ENCODE measurements around the gene BLVRB.
A peak's percentile ranks its signal among the peaks of the same experiment; 100 is the strongest.
"Not testable (repeated sequence)": the region's sequence is repeated elsewhere in the genome, so short reads cannot be mapped to it uniquely, and the experiment has no call there.

The BLVRB gene

DNA sequence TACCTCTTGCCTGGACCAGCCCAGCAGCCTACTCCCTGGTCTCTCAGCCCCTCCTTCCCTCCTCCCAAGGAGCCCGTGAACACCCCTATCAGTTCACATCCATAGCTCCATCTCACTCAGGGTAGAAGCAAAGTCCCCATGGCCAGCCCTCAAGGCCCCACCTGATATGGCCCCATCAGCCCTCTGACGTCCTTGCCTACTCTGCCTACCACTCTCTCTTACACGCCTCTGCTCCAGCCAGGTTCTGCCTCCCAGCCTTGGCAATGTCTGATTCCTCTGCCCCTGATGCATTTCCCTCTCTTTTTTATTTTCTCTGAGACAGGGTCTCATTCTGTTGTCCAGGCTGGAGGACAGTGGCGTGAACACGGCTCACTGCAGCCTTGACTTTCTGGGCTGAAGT is 13.5 kb downstream of the BLVRB start:
- no peak for DNase-seq (ENCODE audit: low read depth in 2 of 2, low spot score in 1 of 2)

DNA sequence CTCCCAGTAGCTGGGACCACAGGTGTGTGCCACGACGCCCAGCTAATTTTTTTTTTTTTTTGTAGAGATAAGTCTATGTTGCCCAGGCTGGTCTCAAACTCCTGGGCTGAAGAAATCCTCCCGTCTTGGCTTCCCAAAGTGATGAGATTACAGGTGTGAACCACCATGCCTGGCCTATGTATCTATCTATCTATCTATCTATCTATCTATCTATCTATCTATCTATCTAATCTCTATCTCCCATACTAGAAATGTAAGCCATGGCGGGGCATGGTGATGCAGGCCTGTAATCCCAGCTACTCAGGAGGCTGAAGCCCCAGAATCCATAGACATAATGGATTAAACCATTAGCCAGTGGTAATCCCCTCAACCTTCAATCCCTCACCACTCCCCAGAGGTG is 14.9 kb downstream of the BLVRB start:
- DNase-seq (ENCODE audit: low read depth in 2 of 2, low spot score in 1 of 2), result no peak

DNA sequence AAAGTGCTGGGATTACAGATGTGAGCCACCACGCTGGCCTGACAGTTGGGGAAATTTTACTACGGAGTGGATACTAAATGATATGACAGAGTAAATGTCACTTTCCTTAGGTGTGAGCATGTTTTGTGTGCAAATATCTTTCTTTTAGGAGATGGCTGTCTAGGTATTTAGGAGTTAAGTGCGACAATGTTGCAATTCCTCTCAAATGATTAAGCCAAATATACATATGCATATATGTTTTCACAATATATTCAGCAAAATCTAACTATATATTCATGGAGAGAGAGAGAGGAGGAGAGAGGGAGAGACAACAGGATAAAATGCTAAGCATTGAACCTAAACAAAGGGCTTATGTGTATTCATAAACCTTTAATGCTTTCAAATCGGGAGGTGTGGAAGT is 16.0 kb downstream of the BLVRB start:
- DNase-seq (ENCODE audit: low read depth in 2 of 2, low spot score in 1 of 2), result no peak

DNA sequence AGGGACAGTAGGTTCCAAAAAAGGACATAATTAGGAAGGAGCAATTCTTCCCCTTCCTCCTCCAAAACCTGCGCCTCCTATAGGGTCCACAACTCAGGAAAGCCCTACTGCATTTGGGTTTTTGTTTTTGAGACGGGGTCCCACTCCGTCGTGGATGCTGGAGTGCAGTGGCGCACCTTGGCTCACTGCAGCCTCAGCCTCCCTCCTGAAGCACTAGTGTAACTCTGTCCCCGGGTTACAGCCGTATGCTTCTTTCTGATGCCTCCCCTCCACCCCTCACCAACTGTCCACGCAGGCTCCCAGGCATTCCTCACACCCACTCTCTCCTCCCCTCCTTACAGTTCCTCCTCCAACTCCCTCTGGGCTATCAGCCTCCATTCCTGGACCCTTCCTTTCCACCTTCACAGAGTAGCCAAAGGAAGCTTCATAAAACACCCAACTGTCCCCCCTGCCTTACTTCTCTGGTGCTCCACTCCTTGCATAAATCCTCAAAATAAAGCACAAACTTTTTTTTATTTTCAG is 19.2 kb downstream of the BLVRB start:
- DNase-seq (ENCODE audit: low read depth in 2 of 2, low spot score in 1 of 2), result no peak

DNA sequence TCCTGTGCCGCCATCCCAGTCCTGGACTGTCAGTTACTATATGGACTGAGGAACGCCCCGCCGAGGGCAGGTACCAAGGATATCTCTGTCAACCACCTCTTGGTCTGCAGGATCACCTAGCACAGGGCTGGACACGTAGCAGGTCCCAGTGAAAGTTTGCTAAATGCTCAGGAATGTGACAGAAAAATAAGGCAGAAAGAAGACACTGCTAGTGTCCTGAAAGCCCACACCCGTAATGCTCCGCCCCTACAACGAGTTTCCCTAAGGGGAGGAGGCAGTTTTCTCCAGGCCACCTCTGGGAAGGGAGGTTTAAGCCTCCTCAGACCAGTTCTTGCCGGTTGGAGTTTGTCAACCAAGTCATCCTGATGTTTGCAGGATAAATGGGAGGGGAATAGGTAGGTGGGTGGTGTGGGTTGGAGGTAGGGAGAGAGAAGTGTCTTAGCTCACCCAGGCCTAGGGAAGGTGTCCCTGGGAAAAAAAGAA is 19.7 kb downstream of the BLVRB start:
- no peak for DNase-seq (ENCODE audit: low read depth in 2 of 2, low spot score in 1 of 2)

DNA sequence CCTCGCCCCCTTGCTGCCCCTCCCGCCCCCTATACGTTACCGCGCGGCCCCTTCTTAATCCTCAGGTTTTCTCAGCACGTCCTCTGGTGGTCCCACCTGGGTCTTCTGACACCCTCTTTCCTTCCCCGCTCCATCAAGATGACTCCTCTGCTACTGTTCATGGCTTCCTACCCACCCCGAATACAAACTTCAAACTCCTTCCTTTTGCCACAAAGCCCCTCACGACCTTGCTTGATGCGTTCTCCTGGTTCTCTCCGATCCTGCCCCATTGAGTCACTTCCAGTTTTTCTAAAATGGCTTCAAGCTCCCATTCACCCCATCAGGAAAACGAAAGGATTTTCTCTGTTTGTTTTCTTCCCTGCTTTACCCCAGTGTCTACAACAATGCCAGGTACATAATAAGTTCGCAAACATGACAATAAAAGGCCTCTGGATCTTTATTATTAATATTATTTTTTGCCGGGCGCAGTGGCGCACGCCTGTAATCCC is 20.7 kb downstream of the BLVRB start:
- no peak for DNase-seq (ENCODE audit: low read depth in 2 of 2, low spot score in 1 of 2)

DNA sequence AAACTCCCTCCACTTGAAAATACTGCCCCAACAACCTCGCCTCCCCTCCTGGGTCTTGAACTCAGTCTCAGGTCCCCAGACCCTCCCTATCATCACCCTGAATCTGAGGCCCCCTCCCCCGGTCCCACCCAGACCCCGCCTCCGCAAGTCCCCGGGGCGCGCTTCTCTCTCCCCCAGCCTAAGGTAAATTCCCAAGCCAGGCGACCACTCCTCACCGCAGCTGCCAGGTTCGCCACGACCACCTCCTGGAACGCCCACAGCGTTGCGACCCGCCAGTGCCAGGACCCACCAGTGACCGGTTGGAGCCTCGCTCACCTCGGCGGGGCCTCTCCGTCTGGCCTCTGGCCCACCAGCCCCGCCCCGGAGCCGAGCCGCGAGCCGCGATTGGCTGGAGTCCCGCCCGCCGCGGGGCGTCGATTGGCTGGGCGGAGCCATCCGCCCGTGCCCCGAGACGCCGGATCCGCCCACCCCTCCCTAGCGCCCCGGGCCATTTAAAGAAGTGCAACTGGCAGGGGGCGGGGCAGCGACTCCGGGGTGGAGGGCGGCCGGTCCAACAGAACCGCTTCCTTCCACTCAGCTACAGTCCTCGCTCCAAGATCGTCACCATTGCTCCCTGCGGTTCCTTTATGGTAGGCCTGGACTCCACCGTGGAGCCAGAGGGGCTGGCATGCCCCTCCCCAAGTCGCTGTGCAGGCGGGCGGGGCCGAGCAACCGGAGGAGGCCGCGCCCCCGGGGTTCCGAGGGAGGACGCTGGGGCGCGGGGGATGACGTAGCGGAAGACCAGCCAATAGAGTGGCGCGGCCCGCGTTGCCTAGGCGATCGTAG is 21.3 kb downstream of the BLVRB start, which contains the start of gene SERTAD3:
SERTAD3 (minus strand) TSS at position 336 of the 825 bp plus-strand sequence. CDS start 2,255 bp downstream, outside the sequence.
- DNase-seq (ENCODE audit: low read depth in 2 of 2, low spot score in 1 of 2), result peak; percentile 91 to 95

DNA sequence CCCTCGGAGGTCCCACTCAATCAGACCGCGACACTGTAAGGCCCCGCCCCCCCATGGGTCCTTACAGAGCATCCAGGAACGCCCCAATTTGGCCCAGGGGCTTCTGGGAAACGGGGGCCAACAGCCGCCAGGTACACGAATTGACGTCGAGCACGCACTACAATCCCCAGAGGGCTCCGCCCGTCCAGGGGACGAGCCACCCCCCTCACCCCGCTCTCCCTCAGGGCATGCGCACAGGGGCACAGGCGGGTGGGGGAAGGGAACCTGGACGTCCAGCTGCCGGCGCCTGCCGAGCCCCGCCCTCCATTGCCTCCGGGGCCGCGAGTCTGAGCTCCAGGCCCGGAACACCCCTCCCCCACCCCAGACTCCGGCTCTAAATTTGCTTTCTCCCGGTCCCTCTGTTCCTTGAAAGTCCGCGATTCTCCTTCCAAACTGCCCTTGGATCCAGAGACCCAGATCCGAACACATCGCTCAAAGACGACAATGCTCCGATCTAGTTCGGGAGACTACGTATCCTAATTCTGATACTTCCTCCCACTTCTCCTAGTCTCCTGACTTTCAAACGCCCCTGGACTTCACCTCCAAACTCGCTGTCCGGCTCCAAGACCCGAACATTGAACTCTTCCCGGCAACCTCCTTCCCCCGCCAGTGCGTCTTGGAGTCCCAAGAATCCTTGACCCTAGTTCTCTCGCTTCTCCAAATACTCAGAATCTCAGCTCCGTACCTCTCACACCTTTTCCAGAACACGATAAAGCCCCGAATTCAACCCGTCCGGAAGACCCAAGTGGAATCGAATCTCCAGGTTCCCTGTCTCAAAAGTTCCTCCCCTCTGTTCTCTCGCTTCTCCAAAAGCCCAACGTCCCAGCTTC is 22.2 kb downstream of the BLVRB start:
- peak; percentile 95 to 99 for DNase-seq (ENCODE audit: low read depth in 2 of 2, low spot score in 1 of 2)

DNA sequence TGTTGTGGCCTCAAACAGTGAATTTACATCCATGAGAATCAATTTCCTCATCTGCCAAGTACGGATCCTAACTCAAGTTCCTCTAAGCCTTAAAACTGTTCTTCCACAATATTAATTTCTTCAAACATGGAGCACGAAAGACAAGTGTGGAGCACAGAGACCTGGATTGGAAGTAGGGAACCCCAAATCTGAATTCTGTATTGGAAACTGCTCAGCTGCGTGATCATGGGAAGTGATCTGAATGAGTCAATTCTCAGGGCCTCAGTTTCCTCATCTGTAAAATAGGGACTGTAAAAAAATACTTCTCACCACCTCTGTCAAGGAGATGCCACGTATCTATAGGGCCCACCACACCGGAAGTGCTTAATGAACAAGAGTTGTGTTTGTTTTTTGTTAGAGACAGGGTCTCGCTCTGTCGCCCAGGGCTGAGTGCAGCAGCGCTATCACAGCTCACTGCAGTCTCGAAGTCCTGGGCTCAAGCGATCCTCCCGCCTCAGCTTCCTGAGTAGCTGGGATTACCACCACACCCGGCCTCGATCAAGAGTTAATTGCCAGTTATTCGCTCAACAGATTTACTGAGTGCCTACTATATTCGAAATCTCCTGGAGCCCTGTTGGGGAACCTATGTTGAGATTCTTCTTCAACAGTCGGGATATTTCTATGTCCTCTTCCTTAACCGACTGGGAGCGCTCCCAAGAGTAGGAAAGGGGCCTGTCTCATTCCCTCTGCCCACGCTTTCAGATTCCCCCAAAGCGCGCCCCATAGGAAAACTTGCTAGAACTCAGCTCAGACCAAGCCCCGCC is 23.0 kb downstream of the BLVRB start:
- no peak for DNase-seq (ENCODE audit: low read depth in 2 of 2, low spot score in 1 of 2)

DNA sequence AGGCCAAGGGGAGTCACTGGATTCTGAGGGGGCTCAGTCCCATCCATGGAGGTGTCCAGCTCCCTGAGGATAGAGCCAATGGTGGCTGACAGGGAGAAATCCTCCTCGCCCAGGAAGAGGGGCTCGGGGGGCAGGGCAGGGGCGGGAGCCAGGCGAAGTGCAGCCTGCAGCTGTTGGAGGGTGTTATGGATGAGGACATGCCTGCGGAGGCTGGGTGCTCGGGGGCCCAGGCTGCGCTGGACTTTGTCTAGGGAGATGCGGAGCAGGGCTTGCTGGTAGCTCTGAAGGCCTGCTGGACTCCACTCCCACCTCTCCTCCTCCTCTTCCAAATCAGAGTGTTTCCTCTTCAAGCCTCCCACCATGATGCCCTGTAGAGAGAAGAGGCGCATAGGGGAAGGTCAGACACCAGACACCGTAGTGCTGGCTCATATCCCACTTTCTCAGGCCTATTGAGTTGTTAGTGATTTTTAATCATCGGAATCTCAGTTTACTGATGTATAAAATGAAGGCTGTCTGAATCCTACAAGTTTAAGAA is 23.8 kb downstream of the BLVRB start:
- no peak for DNase-seq (ENCODE audit: low read depth in 2 of 2, low spot score in 1 of 2)

DNA sequence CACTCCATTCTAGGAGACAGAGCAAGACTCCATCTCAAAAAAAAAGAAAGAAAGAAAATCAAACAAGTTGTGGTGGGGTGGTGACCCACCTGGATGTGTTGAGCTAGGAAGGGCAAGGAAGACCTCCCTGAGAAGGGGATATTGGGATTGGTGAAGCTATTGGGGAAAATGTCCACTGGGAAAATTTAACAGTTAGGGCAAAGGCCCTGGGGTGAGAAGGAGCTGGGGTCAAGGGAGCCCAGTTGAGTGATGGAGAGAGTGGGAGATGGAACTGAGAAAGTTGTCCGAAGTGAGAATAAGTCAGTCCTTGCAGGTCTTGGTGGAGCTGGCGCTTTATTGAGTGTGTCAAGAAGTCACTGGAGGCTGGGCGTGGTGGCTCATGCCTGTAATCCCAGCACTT is 27.3 kb downstream of the BLVRB start:
- DNase-seq (ENCODE audit: low read depth in 2 of 2, low spot score in 1 of 2), result no peak

DNA sequence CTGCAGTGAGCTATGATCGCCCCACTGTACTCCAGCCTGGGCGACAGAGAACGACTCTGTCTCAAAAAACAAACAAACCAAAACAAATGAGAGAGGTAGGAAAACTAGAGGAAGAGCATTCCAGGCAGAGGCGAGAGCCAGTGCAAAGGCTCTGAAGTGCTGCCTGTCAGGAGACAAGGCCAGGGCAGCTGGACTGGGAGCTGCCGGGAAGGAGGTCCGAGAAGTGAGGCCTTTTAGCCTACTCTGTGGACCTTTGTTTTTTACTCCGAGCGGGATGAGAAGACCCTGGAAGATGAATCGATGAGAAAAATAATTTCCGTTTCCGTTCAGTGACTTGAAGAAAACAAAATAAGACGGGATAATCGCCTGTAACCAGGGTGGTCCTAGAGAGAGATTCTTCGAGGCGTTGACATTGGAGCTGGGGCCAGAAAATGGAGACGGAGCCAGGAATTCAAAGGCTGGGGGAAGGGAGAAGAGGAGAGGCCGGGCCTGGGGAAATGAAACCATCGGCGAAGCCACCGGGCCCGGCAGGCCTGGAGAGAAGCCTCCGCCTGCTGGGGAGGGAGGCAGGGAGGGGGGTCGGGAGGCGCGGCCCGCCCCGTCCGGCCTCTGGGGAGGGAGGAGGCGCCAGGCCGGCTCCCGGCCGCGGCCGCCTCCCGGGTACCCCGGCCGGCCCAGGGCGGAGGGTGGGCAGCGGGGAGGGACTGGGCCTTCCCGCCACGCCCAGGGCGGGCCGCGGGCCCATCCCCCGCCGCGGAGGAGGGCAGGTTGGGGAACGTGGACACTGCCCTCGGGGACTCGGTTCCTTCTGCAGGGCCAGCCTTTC is 31.9 kb downstream of the BLVRB start:
- peak in 1 of 2 donors; percentile 26 for DNase-seq (ENCODE audit: low read depth in 2 of 2, low spot score in 1 of 2)

DNA sequence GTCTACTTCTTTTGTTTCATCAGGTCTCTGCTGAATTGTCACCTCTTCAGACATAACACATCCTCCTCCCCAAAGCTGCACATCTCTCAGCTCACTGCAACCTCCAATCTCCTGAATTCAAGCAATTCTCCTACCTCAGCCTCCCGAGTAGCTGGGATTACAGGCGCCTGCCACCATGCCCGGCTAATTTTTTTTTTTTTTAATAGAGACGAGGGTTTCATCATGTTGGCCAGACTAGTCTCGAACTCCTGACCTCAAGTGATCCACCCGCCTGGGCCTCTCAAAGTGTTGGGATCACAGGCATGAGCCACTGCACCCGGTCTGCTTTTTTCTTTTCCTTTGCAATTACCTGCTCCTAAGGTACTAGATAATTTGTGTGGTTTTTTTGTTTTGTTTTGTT is 32.8 kb downstream of the BLVRB start:
- DNase-seq (ENCODE audit: low read depth in 2 of 2, low spot score in 1 of 2), result not testable (repeated sequence)

DNA sequence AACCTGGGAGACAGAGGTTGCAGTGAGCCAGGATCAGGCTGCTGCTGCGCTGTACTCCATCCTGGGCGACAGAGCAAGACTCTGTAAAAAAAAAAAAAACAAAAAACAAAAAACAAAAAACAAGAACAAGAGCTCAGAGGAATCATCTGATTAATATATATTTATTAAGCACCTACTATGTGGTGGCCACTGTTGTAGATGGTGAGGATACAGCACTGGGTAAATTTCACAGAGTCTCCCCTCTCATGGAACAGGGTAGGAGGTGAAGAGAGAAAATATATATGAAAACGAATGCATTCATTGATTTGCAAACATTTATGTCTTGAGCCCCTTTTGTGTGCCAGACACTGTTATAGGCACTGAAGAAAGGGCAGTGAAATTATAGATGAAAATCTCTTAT is 33.8 kb downstream of the BLVRB start:
- DNase-seq (ENCODE audit: low read depth in 2 of 2, low spot score in 1 of 2), result no peak

DNA sequence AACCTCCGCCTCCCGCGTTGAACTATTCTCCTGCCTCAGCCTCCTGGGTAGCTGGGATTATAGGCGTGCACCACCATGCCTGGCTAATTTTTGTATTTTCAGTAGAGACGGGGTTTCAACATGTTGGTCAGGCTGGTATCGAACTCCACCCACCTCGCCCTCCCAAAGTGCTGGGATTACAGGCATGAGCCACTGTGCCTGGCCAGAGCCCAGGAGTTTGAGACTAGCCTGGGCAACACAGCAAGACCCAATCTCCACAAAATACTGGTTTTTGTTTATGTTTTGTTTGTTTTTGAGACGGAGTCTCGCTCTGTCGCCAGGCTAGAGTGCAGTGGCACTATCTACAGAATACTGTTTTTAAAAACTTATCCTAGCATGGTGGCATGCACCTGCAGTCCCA is 35.3 kb downstream of the BLVRB start:
- DNase-seq (ENCODE audit: low read depth in 2 of 2, low spot score in 1 of 2), result not testable (repeated sequence)

DNA sequence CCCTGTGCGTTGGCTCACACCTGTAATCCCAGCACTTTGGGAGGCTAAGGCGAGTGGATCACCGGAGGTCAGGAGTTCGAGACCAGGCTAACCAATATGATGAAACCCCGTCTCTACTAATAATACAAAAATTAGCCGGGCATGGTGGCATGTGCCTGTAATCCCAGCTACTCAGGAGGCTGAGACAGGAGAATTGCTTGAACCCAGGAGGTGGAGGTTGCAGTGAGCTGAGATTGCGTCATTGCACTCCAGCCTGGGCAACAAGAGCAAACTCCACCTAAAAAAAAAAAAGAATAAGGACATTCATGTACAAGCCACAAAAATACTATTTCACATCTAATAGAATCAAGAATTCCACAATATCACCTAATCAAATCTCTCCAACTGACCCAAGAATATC is 37.3 kb downstream of the BLVRB start:
- not testable (repeated sequence) for DNase-seq (ENCODE audit: low read depth in 2 of 2, low spot score in 1 of 2)

DNA sequence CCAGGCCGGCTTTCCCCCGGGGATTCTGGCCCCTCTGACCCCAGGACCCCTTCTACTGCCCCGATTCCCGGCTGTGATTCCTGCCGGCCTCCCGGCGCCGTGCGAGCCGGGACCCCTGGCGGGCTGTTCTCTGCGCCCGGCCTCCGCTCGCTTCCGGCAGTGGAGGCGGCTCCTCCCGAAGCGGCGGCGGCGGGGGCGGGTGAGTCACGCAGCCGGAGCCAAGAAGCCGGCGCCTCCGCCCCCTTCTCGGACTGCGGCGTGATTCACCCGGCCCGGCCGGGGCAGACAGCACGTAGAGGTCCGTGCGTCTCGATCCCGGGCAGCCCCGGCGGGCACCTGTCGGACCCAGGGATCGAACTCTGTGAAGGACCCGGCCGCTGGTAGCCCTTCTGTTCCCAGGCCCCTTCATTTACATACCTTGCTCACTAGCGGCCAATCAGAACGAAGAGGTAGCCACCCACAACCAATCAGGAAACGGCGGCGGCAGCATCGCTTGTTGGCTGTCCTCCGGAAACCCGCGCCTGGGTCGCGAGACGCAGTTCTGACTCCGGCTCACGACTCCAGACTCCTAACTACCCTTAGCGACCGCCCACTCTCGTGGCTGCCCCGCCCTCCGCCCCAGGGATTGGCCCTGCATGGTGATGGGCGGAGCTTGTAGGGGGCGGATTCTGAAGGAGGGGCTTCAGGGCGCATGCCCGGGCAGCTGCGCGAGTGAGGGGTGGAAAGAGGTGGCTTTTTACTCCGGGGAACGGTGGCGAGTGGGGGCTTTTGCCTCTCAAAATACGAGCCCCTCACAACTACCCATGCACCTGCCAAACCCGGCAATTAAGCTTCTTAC is 39.9 kb downstream of the BLVRB start, which contains the start of gene SERTAD1:
SERTAD1 (minus strand) TSS at position 543 of the 838 bp plus-strand sequence. CDS start 2,446 bp downstream, outside the sequence.
- DNase-seq (ENCODE audit: low read depth in 2 of 2, low spot score in 1 of 2), result peak; percentile 100

DNA sequence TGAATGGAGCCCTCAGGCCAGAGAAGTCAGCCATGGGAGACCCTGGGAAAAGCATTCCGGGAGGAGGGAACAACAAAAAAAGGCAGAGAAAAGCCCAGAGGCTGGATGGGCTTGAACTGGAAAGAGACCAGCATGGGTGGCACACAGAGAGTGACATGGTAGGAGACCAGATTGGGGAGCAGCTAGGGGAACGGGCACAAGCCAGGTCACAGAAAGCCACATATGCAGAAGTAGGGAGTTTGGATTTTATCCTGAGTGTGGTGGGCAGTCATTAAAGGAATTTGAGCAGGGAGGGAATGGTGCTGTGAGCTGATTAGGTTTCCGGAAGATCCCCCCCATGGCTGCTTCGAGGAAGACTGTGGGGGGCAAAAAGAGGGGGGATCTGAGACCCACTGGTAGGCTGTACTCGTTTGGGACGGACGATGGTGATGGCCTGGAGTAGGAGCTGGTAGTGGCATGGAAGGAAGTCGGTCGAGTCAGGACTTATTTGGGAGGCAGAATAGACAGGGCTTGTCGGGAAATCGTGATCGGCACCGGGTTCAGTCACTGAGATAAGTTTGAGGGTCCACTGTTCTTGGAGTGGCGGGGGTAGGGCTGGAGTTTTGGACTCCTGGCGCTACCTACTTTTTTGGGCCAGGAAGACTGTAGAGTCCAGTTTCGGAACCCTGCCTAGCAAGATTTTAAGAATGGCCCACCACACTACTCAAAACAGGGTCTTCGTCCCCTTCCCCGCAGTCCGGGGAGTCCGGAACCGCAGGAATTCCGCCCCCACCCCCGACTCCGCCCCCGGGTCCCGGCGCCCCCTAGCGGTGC is 40.7 kb downstream of the BLVRB start:
- DNase-seq (ENCODE audit: low read depth in 2 of 2, low spot score in 1 of 2), result no peak
